ENCODE measurements around the gene LINC00305.

DNA sequence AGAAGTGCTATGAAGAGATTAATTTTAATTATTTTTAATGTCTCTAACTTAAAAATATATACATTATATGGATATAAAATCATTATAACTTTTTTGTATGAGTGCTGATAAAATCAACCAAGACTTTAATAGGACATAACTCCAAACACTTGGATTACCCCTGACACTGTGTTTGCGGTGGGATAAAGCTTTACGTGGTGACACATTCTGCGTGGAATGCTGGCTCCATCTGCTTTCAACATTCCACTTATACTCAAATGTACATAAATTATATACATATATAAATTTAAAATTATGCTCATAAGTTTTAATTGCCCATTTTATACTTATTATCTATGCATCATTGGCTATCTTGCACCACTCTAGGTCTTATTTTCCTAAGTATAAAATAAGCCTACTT lies 30.5 kb downstream of the LINC00305 start:
- TF ChIP-seq ZNF24 (tag by site-specific recombination; IDR thresholded peaks at IDR 0.05) (no peak), ZSCAN23 (tag by site-specific recombination; IDR thresholded peaks at IDR 0.05) (no peak), FEZF1 (tag by site-specific recombination; IDR thresholded peaks at IDR 0.05) (no peak), ZNF311 (tag by site-specific recombination; IDR thresholded peaks at IDR 0.05; ENCODE audit: borderline replicate concordance) (no peak), ZNF654 (tag by site-specific recombination; IDR thresholded peaks at IDR 0.05; ENCODE audit: low read depth) (no peak), ZNF785 (tag by site-specific recombination; IDR thresholded peaks at IDR 0.05) (no peak), SETDB1 (IDR thresholded peaks at IDR 0.05; ENCODE audit: insufficient read length, low read length) (no peak), ZNF830 (tag by site-specific recombination; IDR thresholded peaks at IDR 0.05; ENCODE audit: low read depth) (no peak), ZNF792 (tag by site-specific recombination; IDR thresholded peaks at IDR 0.05) (no peak)
- TF ChIP-seq, protein P1, sequence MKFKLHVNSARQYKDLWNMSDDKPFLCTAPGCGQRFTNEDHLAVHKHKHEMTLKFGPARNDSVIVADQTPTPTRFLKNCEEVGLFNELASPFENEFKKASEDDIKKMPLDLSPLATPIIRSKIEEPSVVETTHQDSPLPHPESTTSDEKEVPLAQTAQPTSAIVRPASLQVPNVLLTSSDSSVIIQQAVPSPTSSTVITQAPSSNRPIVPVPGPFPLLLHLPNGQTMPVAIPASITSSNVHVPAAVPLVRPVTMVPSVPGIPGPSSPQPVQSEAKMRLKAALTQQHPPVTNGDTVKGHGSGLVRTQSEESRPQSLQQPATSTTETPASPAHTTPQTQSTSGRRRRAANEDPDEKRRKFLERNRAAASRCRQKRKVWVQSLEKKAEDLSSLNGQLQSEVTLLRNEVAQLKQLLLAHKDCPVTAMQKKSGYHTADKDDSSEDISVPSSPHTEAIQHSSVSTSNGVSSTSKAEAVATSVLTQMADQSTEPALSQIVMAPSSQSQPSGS (tag by site-specific recombination; IDR thresholded peaks at IDR 0.05; ENCODE audit: low read depth) = no peak
- TF ChIP-seq, protein P2, sequence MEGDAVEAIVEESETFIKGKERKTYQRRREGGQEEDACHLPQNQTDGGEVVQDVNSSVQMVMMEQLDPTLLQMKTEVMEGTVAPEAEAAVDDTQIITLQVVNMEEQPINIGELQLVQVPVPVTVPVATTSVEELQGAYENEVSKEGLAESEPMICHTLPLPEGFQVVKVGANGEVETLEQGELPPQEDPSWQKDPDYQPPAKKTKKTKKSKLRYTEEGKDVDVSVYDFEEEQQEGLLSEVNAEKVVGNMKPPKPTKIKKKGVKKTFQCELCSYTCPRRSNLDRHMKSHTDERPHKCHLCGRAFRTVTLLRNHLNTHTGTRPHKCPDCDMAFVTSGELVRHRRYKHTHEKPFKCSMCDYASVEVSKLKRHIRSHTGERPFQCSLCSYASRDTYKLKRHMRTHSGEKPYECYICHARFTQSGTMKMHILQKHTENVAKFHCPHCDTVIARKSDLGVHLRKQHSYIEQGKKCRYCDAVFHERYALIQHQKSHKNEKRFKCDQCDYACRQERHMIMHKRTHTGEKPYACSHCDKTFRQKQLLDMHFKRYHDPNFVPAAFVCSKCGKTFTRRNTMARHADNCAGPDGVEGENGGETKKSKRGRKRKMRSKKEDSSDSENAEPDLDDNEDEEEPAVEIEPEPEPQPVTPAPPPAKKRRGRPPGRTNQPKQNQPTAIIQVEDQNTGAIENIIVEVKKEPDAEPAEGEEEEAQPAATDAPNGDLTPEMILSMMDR (tag by site-specific recombination; IDR thresholded peaks at IDR 0.05) = no peak
- TF ChIP-seq, protein P3, sequence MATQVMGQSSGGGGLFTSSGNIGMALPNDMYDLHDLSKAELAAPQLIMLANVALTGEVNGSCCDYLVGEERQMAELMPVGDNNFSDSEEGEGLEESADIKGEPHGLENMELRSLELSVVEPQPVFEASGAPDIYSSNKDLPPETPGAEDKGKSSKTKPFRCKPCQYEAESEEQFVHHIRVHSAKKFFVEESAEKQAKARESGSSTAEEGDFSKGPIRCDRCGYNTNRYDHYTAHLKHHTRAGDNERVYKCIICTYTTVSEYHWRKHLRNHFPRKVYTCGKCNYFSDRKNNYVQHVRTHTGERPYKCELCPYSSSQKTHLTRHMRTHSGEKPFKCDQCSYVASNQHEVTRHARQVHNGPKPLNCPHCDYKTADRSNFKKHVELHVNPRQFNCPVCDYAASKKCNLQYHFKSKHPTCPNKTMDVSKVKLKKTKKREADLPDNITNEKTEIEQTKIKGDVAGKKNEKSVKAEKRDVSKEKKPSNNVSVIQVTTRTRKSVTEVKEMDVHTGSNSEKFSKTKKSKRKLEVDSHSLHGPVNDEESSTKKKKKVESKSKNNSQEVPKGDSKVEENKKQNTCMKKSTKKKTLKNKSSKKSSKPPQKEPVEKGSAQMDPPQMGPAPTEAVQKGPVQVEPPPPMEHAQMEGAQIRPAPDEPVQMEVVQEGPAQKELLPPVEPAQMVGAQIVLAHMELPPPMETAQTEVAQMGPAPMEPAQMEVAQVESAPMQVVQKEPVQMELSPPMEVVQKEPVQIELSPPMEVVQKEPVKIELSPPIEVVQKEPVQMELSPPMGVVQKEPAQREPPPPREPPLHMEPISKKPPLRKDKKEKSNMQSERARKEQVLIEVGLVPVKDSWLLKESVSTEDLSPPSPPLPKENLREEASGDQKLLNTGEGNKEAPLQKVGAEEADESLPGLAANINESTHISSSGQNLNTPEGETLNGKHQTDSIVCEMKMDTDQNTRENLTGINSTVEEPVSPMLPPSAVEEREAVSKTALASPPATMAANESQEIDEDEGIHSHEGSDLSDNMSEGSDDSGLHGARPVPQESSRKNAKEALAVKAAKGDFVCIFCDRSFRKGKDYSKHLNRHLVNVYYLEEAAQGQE (tag by site-specific recombination; IDR thresholded peaks at IDR 0.05) = no peak
